HepG2 (cell line): ENCODE data around the gene PHACTR1. TPM values are rescaled to one million over a fixed set of nuclear protein-coding genes. Genes with fewer than 3 reads are reported as not detected.
"Not testable (repeated sequence)": the region's sequence is repeated elsewhere in the genome, so short reads cannot be mapped to it uniquely, and the experiment has no call there.

Experiments
- ATAC-seq: fragments of 200-7000 bp; cut with Tn5 transposase; 3 replicates; pipeline ENCODE4 v1.9.1; 2020; ENCODE audit warnings: mild to moderate bottlenecking, moderate library complexity
- BruUV-seq: library from RNA; stranded (reverse); fragments of 400-500 nt; replicated peaks from 2 replicates; lab custom pipeline; 2021; lab: Mats Ljungman, UMichigan
- CTCF ChIA-PET: fragments of 300-600 bp; formaldehyde crosslinking; extraction: SDS; loops from one replicate; lab custom pipeline; 2021; ENCODE audit warnings: low total read pairs, inconsistent platforms, low intra/inter-chr PET ratio; lab: Yijun Ruan, JAX
- POLR2A ChIA-PET: fragments of 350-600 bp; sonication (Branson Sonifier 250); formaldehyde crosslinking; loops from one replicate; lab custom pipeline; 2020; ENCODE audit warnings: antibody characterized with exemption, inconsistent platforms; lab: Yijun Ruan, JAX
- DNase-seq: peaks from one replicate; pipeline ENCODE4 v3.0.0-alpha.2; 2015; ENCODE audit warnings: low spot score
- FAIRE-seq: peaks from 3 replicates; lab custom pipeline; 2011; peaks lifted over from hg19 to GRCh38; lab: Jason Lieb, UNC
- H2AFZ ChIP-seq: one replicate; pipeline ENCODE4 v1.6.1; 2011; ENCODE audit warnings: low read length, inconsistent platforms
- H3K27ac ChIP-seq: fragments of 300-600 bp; 3 replicates; pipeline ENCODE4 v1.8.0; 2011; ENCODE audit warnings: mixed run types, mild to moderate bottlenecking, mixed read lengths, low read length, inconsistent platforms; ENCODE audit not compliant: insufficient read depth; ENCODE audit errors: extremely low read length
- H3K27me3 ChIP-seq, 2 experiments: fragments of 200-600 bp in 1 of 2; 2 replicates in 1 of 2; 3 replicates in 1 of 2; pipeline versions ENCODE4 v1.6.0 to v1.8.0; 2011; ENCODE audit warnings: low read length in 2 of 2, mild to moderate bottlenecking in 2 of 2, moderate library complexity in 2 of 2, inconsistent platforms in 1 of 2; ENCODE audit not compliant: insufficient read depth in 2 of 2, control insufficient read depth in 1 of 2
- H3K36me3 ChIP-seq, 2 experiments: fragments of 200-600 bp in 1 of 2; replicated peaks in 1 of 2; 2 replicates in 1 of 2; 3 replicates in 1 of 2; pipeline versions ENCODE4 v1.5.1 to v1.8.0; 2011; ENCODE audit warnings: low read length in 2 of 2, inconsistent platforms in 1 of 2; ENCODE audit not compliant: insufficient read depth in 2 of 2, control insufficient read depth in 1 of 2
- H3K4me1 ChIP-seq: 2 replicates; pipeline ENCODE4 v1.5.1; 2012; ENCODE audit warnings: low read length, inconsistent platforms; ENCODE audit not compliant: insufficient read depth
- H3K4me2 ChIP-seq: 2 replicates; pipeline ENCODE4 v1.6.0; 2011; ENCODE audit warnings: low read depth, low read length, inconsistent platforms
- H3K4me3 ChIP-seq, 3 experiments: fragments of 200-600 bp in 1 of 3; sonication (generic), shearing (Covaris generic) in 1 of 3; replicated peaks in 1 of 3; 2 replicates each; pipeline ENCODE4 v1.5.1; 2011 to 2016; ENCODE audit warnings: low read length in 3 of 3, inconsistent platforms in 2 of 3, low read depth in 2 of 3, mild to moderate bottlenecking in 2 of 3, control low read depth in 1 of 3, mixed read lengths in 1 of 3; ENCODE audit not compliant: insufficient read depth in 1 of 3
- H3K79me2 ChIP-seq: one replicate; pipeline ENCODE4 v1.6.1; 2011; ENCODE audit warnings: low read length, inconsistent platforms; ENCODE audit not compliant: insufficient read depth
- H3K9ac ChIP-seq: 2 replicates; pipeline ENCODE4 v1.6.0; 2011; ENCODE audit warnings: mild to moderate bottlenecking, low read depth, low read length, inconsistent platforms; ENCODE audit not compliant: insufficient read depth
- H3K9me3 ChIP-seq: 2 replicates; pipeline ENCODE4 v1.5.1; 2012; ENCODE audit warnings: mild to moderate bottlenecking, low read length
- H4K20me1 ChIP-seq: 2 replicates; pipeline ENCODE4 v1.6.0; 2011; ENCODE audit warnings: inconsistent platforms, mild to moderate bottlenecking, low read length, moderate library complexity; ENCODE audit not compliant: insufficient read depth
- CREM ChIP-seq, 2 experiments: sonication (generic) in 1 of 2; formaldehyde crosslinking in 1 of 2; IDR thresholded peaks; 2 replicates each; pipeline versions ENCODE4 v1.4.0 to v1.6.1; 2016 to 2020; ENCODE audit warnings: antibody characterized with exemption in 1 of 2, mild to moderate bottlenecking in 1 of 2, missing genetic modification reagents in 1 of 2
- DRAP1 ChIP-seq: IDR thresholded peaks from 2 replicates; pipeline ENCODE4 v1.6.1; 2016; ENCODE audit warnings: missing genetic modification reagents, missing compliant biosample characterization
- FOXA1 ChIP-seq, 2 experiments: fragments of 450-650 bp in 1 of 2; sonication (generic) in 1 of 2; formaldehyde crosslinking in 1 of 2; IDR thresholded peaks; 2 replicates each; pipeline versions ENCODE4 v1.4.0 to v1.6.1; 2016 to 2020; ENCODE audit warnings: missing genetic modification reagents in 1 of 2
- NR2F6 ChIP-seq, 2 experiments: IDR thresholded peaks; 2 replicates each; pipeline ENCODE4 v1.6.1; 2016; ENCODE audit warnings: antibody characterized with exemption in 1 of 2, mild to moderate bottlenecking in 1 of 2
- TBX3 ChIP-seq: fragments of 450-650 bp; IDR thresholded peaks from 2 replicates; pipeline ENCODE4 v1.6.1; 2017; ENCODE audit warnings: antibody characterized with exemption, mild to moderate bottlenecking, inconsistent platforms, borderline replicate concordance
- TGIF2 ChIP-seq: IDR thresholded peaks from 2 replicates; pipeline ENCODE4 v1.6.1; 2016; ENCODE audit warnings: control low read depth, missing compliant biosample characterization
- ZBTB46 ChIP-seq: sonication (generic); formaldehyde crosslinking; IDR thresholded peaks from 2 replicates; pipeline ENCODE4 v1.4.0; 2020; ENCODE audit warnings: mild to moderate bottlenecking, missing genetic modification reagents, borderline replicate concordance
- ZNF264 ChIP-seq: sonication (generic); formaldehyde crosslinking; IDR thresholded peaks from 2 replicates; pipeline ENCODE4 v1.4.0; 2020; ENCODE audit warnings: missing genetic modification reagents
- ZNF660 ChIP-seq: sonication (generic); formaldehyde crosslinking; IDR thresholded peaks from 2 replicates; pipeline ENCODE4 v1.5.1; 2020; ENCODE audit warnings: mild to moderate bottlenecking, low read depth, missing genetic modification reagents, borderline replicate concordance
- ZNF674 ChIP-seq: sonication (generic); formaldehyde crosslinking; IDR thresholded peaks from 2 replicates; pipeline ENCODE4 v1.5.0; 2020; ENCODE audit warnings: low read depth, mild to moderate bottlenecking, missing genetic modification reagents
- WGBS: methylation state at CpG from one replicate; pipeline ENCODE4 v1.1.6; 2017; ENCODE audit warnings: low lambda C conversion rate; 5-methylcytosine and 5-hydroxymethylcytosine counted together
- in situ Hi-C: cut with HindIII; loops from 2 replicates; pipeline ENCODE4 v1.10.0; 2017; ENCODE audit warnings: low pct_unique_long_range_greater_than_20kb; ENCODE audit not compliant: extremely low pct_ligation_motif_present
- intact Hi-C: fragments of 100-400 bp; cut with micrococcal nuclease; formaldehyde crosslinking; loops from one replicate; pipeline ENCODE4 v1.10.0; 2022; ENCODE audit not compliant: unreplicated experiment
- polyA plus RNA-seq, 8 experiments: library from polyadenylated mRNA; depleted of rRNA in 3 of 8; stranded (reverse) in 7 of 8; unstranded in 1 of 8; fragments of >200 nt; fragmentation: Illumina TruSeq in 4 of 8; extraction: Trizol in 4 of 8; gene quantifications; 2 replicates each; pipeline versions ENCODE4 v1.2.1 to v1.2.3, GENCODE V29; 2011 to 2016; ENCODE audit warnings: low read depth in 4 of 8, missing spikeins in 1 of 8, mixed read lengths in 1 of 8; ENCODE audit not compliant: insufficient read depth in 1 of 8
- total RNA-seq, 5 experiments: library from RNA; depleted of rRNA; stranded (reverse); fragments of >200 nt; fragmentation: Illumina TruSeq; extraction: Trizol; gene quantifications; 2 replicates each; pipeline ENCODE4 v1.2.3, GENCODE V29; 2016; ENCODE audit warnings: low read depth in 1 of 5

Gene PHACTR1
- total and polyA plus RNA-seq, 2 of the 13 experiments (the other 11 are each of a cell fraction or from before 2014, with no cell fraction given): 0.09 TPM; not detected in 1

GRCh38 chr6:13326031-13326586 is 609.5 kb downstream of the PHACTR1 start:
- H3K4me3 ChIP-seq; in situ Hi-C loops; POLR2A ChIA-PET; intact Hi-C loops; H3K79me2 ChIP-seq; H3K9me3 ChIP-seq; ATAC-seq; H2AFZ ChIP-seq; H3K27me3 ChIP-seq; H4K20me1 ChIP-seq; H3K27ac ChIP-seq; H3K9ac ChIP-seq; BruUV-seq; TF ChIP-seq CREM (CRISPR knock-in tag; IDR thresholded peaks at IDR 0.05): not testable (repeated sequence)
- H3K4me2 ChIP-seq: 0 out of 2 replicates have a peak overlapping the region, but pooled peaks have one; percentile 0
- WGBS: 45% methylated on average over 3 of the region's 3 CpGs
- peaks cover 29% of the 10 kb centered on the region for H3K4me1 ChIP-seq
- peak; percentile 33; the same call in 1 of the 2 replicates for TF ChIP-seq CREM (IDR thresholded peaks at IDR 0.05)
- peak; percentile 22; the same call in 1 of the 2 replicates for TF ChIP-seq FOXA1 (IDR thresholded peaks at IDR 0.05)
- 0 out of 2 replicates have a peak, but pooled peaks have one; percentile 19 for TF ChIP-seq FOXA1 (CRISPR knock-in tag; IDR thresholded peaks at IDR 0.05)
- CTCF ChIA-PET: interaction anchor here (0.7 kb wide), 1 partner anchor 37 kb away, joined by 3 read pairs; no protein-coding TSS in a partner anchor
- peaks cover 3 to 36% of the 10 kb centered on the region in 2 experiments; a peak in 4 of 5 replicates for H3K36me3 ChIP-seq
- FAIRE-seq (peak; percentile 37), DNase-seq (peak; percentile 53)

GRCh38 chr6:13327691-13328075 is 611.1 kb downstream of the PHACTR1 start:
- DNase-seq (no peak), ATAC-seq (peak; percentile 3; the same call in 1 of the 3 replicates), FAIRE-seq (no peak)
- H3K79me2 ChIP-seq: peaks cover 9% of the 10 kb centered on the region
- ChIA-PET CTCF (interaction anchor here (1.6 kb wide), 1 partner anchor 99 kb away, joined by 3 read pairs; no protein-coding TSS in a partner anchor), POLR2A (interaction anchor here (0.6 to 2.1 kb wide), 15 partner anchors 17 to 384 kb away, joined by 3 to 24 read pairs (median 7); partner anchors contain the start of genes RANBP9 and SIRT5)
- H2AFZ ChIP-seq: peak overlapping the region; percentile 67
- no peaks in the 10 kb centered on the region; a peak in 1 of 5 replicates for H3K27me3 ChIP-seq
- intact Hi-C loops: loop anchor here (1.0 to 2.0 kb wide), 5 partner anchors 39 to 159 kb away; partner anchors contain the start of gene GFOD1
- WGBS: under 1% methylated on average over 10 of the region's 10 CpGs
- in situ Hi-C loops: no loop called here
- peaks cover 42% of the 10 kb centered on the region for H3K4me1 ChIP-seq
- peak overlapping the region; percentile 72 to 92 (median 90) for H3K4me3 ChIP-seq
- H3K9me3 ChIP-seq: no peaks in the 10 kb centered on the region
- H3K4me2 ChIP-seq: peak overlapping the region; percentile 84
- H3K36me3 ChIP-seq: peaks cover 0 to 22% of the 10 kb centered on the region in 2 experiments; a peak in 2 of 5 replicates
- no peaks in the 10 kb centered on the region for H4K20me1 ChIP-seq
- H3K27ac ChIP-seq: peak overlapping the region; percentile 81
- peak overlapping the region; percentile 87 for H3K9ac ChIP-seq
- BruUV-seq: no TSS peak
- TF ChIP-seq NR2F6 (IDR thresholded peaks at IDR 0.05): no peak
- TF ChIP-seq NR2F6 (CRISPR knock-in tag; IDR thresholded peaks at IDR 0.05): no peak
- TF ChIP-seq ZBTB46 (CRISPR knock-in tag): no peak
- TF ChIP-seq TBX3: no peak
- no peak for TF ChIP-seq ZNF264 (CRISPR knock-in tag)
- peak; percentile 1; the same call in 1 of the 2 replicates for TF ChIP-seq DRAP1 (CRISPR knock-in tag)
- 0 out of 2 replicates have a peak, but pooled peaks have one; percentile 0 for TF ChIP-seq ZNF674 (CRISPR knock-in tag)
- TF ChIP-seq ZNF660 (CRISPR knock-in tag): no peak
- TF ChIP-seq TGIF2 (CRISPR knock-in tag): no peak
